SU-DHL-6 (cell line): Measurements from ENCODE around the gene OBSCN.
"Not testable (repeated sequence)": the region's sequence is repeated elsewhere in the genome, so short reads cannot be mapped to it uniquely, and the experiment has no call there.

Source experiments
- H2AFZ ChIP-seq: fragments of 200-600 bp; sonication (generic); 2 replicates; pipeline ENCODE4 v1.6.1; 2014; ENCODE audit warnings: low read depth, mild to moderate bottlenecking, moderate library complexity, mixed read lengths, antibody characterized with exemption, low read length; ENCODE audit not compliant: severe bottlenecking
- H3F3A ChIP-seq: fragments of 200-600 bp; shearing (Covaris generic); 2 replicates; pipeline ENCODE4 v1.6.0; 2016; ENCODE audit warnings: antibody characterized with exemption, mild to moderate bottlenecking; ENCODE audit not compliant: insufficient read depth
- H3K27ac ChIP-seq: fragments of 200-600 bp; sonication (generic); 2 replicates; pipeline ENCODE4 v1.5.1; 2016; ENCODE audit warnings: low read depth, mild to moderate bottlenecking, low read length, moderate library complexity, mixed read lengths
- H3K27me3 ChIP-seq: fragments of 200-600 bp; sonication (generic), shearing (Covaris generic); 2 replicates; pipeline ENCODE4 v1.6.0; 2014; ENCODE audit warnings: mild to moderate bottlenecking, low read length
- H3K36me3 ChIP-seq: fragments of 200-600 bp; sonication (generic); 2 replicates; pipeline ENCODE4 v1.6.1; 2014; ENCODE audit warnings: mild to moderate bottlenecking, low read length, mixed read lengths
- H3K4me2 ChIP-seq: fragments of 300-600, 200-600 bp; shearing (Covaris generic), sonication (generic); 2 replicates; pipeline ENCODE4 v1.6.0; 2014; ENCODE audit warnings: low read length, low read depth, mild to moderate bottlenecking; ENCODE audit not compliant: poor library complexity, severe bottlenecking
- H3K4me3 ChIP-seq: fragments of 200-600 bp; sonication (generic); 2 replicates; pipeline ENCODE4 v1.5.1; 2014; ENCODE audit warnings: antibody characterized with exemption, low read length, mild to moderate bottlenecking, mixed read lengths; ENCODE audit not compliant: insufficient read depth, poor library complexity, severe bottlenecking
- H3K79me2 ChIP-seq: fragments of 200-600 bp; sonication (generic); 2 replicates; pipeline ENCODE4 v1.6.1; 2014; ENCODE audit warnings: mild to moderate bottlenecking, low read length, moderate library complexity; ENCODE audit not compliant: insufficient read depth
- H3K9ac ChIP-seq: fragments of 200-600 bp; sonication (generic); 2 replicates; pipeline ENCODE4 v1.7.0; 2014; ENCODE audit warnings: mild to moderate bottlenecking, low read length
- H3K9me2 ChIP-seq: fragments of 200-600 bp; sonication (generic); replicated peaks from 2 replicates; pipeline ENCODE4 v1.6.1; 2014; ENCODE audit warnings: low read length; ENCODE audit not compliant: insufficient read depth
- H3K9me3 ChIP-seq: fragments of 200-600 bp; sonication (generic); 2 replicates; pipeline ENCODE4 v1.6.1; 2014; ENCODE audit warnings: low read length, mixed read lengths; ENCODE audit not compliant: insufficient read depth
- H4K20me1 ChIP-seq: fragments of 200-600 bp; sonication (generic); 2 replicates; pipeline ENCODE4 v1.6.1; 2014; ENCODE audit warnings: low read depth, mild to moderate bottlenecking, antibody characterized with exemption, low read length, moderate library complexity, mixed read lengths
- CTCF ChIP-seq: fragments of 200-600 bp; sonication (generic); IDR thresholded peaks from one replicate; pipeline ENCODE4 v1.5.1; 2017; ENCODE audit warnings: antibody characterized with exemption, mild to moderate bottlenecking, low read length, moderate library complexity; ENCODE audit not compliant: insufficient read depth, poor library complexity, severe bottlenecking
- EZH2phosphoT487 ChIP-seq: fragments of 200-600 bp; sonication (generic), shearing (Covaris generic); conservative IDR thresholded peaks from 2 replicates; pipeline ENCODE4 v1.6.1; 2018; ENCODE audit warnings: mild to moderate bottlenecking, antibody characterized with exemption, low read length, moderate library complexity, mixed read lengths

OBSCN gene

GRCh38 chr1:228226141-228226874 is 18.5 kb downstream of the OBSCN start:
- H4K20me1 ChIP-seq: no peaks in the 10 kb centered on the region
- no peak overlapping the region for H2AFZ ChIP-seq
- no peaks in the 10 kb centered on the region for H3K9me3 ChIP-seq
- no peak for TF ChIP-seq EZH2phosphoT487
- no peak for TF ChIP-seq CTCF
- no peaks in the 10 kb centered on the region for H3K27me3 ChIP-seq
- H3F3A ChIP-seq: no peaks in the 10 kb centered on the region
- no peaks in the 10 kb centered on the region for H3K79me2 ChIP-seq
- H3K9me2 ChIP-seq: no peaks in the 10 kb centered on the region
- H3K9ac ChIP-seq: no peak overlapping the region
- H3K4me2 ChIP-seq: no peak overlapping the region
- no peak overlapping the region for H3K27ac ChIP-seq
- H3K4me3 ChIP-seq: no peak overlapping the region
- no peaks in the 10 kb centered on the region for H3K36me3 ChIP-seq

GRCh38 chr1:228226956-228227791 is 19.3 kb downstream of the OBSCN start:
- Histone ChIP-seq H3K9me2 (no peaks in the 10 kb centered on the region), H3F3A (no peaks in the 10 kb centered on the region), H3K79me2 (no peaks in the 10 kb centered on the region), H3K4me3 (no peak overlapping the region), H2AFZ (no peak overlapping the region), H3K9me3 (no peaks in the 10 kb centered on the region), H3K4me2 (no peak overlapping the region), H3K27me3 (no peaks in the 10 kb centered on the region), H3K27ac (no peak overlapping the region), H3K36me3 (no peaks in the 10 kb centered on the region), H4K20me1 (no peaks in the 10 kb centered on the region), H3K9ac (no peak overlapping the region)
- no peak for TF ChIP-seq EZH2phosphoT487
- peak; percentile 12 for TF ChIP-seq CTCF

GRCh38 chr1:228228147-228228546 is 20.3 kb downstream of the OBSCN start:
- not testable (repeated sequence) for H3K27me3 ChIP-seq, H3K9ac ChIP-seq, H3K4me2 ChIP-seq, H3K9me2 ChIP-seq, H3K27ac ChIP-seq, H3K4me3 ChIP-seq, H2AFZ ChIP-seq, H3K9me3 ChIP-seq, H4K20me1 ChIP-seq, H3K36me3 ChIP-seq, H3K79me2 ChIP-seq, H3F3A ChIP-seq

GRCh38 chr1:228228601-228229074 is 20.8 kb downstream of the OBSCN start:
- H3K27me3 ChIP-seq: no peaks in the 10 kb centered on the region
- H4K20me1 ChIP-seq: no peaks in the 10 kb centered on the region
- no peaks in the 10 kb centered on the region for H3K9me2 ChIP-seq
- H3K27ac ChIP-seq: no peak overlapping the region
- H3K9ac ChIP-seq: no peak overlapping the region
- no peak overlapping the region for H3K4me2 ChIP-seq
- H3K36me3 ChIP-seq: no peaks in the 10 kb centered on the region
- no peaks in the 10 kb centered on the region for H3K79me2 ChIP-seq
- no peak overlapping the region for H3K4me3 ChIP-seq
- no peak overlapping the region for H2AFZ ChIP-seq
- H3F3A ChIP-seq: no peaks in the 10 kb centered on the region
- no peaks in the 10 kb centered on the region for H3K9me3 ChIP-seq
- TF ChIP-seq CTCF: no peak
- no peak for TF ChIP-seq EZH2phosphoT487
